Fibroblast of the aortic adventitia (primary cell): ENCODE results near the gene RHOC. TPM values are rescaled to one million over a fixed set of nuclear protein-coding genes. Genes with fewer than 3 reads are reported as not detected.

Experiments used
- DNase-seq: peaks from one replicate; pipeline ENCODE4 v3.0.0-alpha.2; 2010; ENCODE audit warnings: low read depth
- H3K4me3 ChIP-seq: 2 replicates; pipeline ENCODE4 v1.5.1; 2011; ENCODE audit warnings: low read depth, mild to moderate bottlenecking, control low read depth, low read length, moderate library complexity
- CTCF ChIP-seq: IDR thresholded peaks from 2 replicates; pipeline ENCODE4 v1.5.1; 2011; ENCODE audit warnings: mild to moderate bottlenecking, low read length, control low read depth, inconsistent platforms; ENCODE audit not compliant: insufficient read depth
- total RNA-seq: library from RNA; depleted of rRNA; stranded (reverse); fragments of >200 nt; gene quantifications from 2 replicates; pipeline ENCODE4 v1.2.3, GENCODE V29; 2012; ENCODE audit warnings: low replicate concordance

Gene RHOC
- total RNA-seq, 1 donor = 471 TPM

- peak; percentile 88 for TF ChIP-seq CTCF
- H3K4me3 ChIP-seq = peak overlapping the region; percentile 72
- DNase-seq = peak; percentile 95
Observed at GRCh38 chr1:112716133-112716720, 9.3 kb upstream of the RHOC start.

GRCh38 chr1:112715264-112716053 lies 8.5 kb upstream of the RHOC start, which contains the start of gene PPM1J:
TSS of gene PPM1J (minus strand) at chr1:112715332. CDS start at chr1:112715301, 31 bp downstream.
- peak; percentile 88 for DNase-seq
- peak within 1 kb of the TSS; percentile 72 for H3K4me3 ChIP-seq
- TF ChIP-seq CTCF = no peak

GRCh38 chr1:112714313-112715263 lies 7.7 kb upstream of the RHOC start:
- no peak for TF ChIP-seq CTCF
- H3K4me3 ChIP-seq = peak overlapping the region; percentile 64
- no peak for DNase-seq

GRCh38 chr1:112713466-112714312 lies 6.8 kb upstream of the RHOC start:
- TF ChIP-seq CTCF = no peak
- DNase-seq = no peak
- no peak overlapping the region for H3K4me3 ChIP-seq

GRCh38 chr1:112712701-112713128 lies 5.8 kb upstream of the RHOC start:
- DNase-seq = no peak
- TF ChIP-seq CTCF = no peak
- no peak overlapping the region for H3K4me3 ChIP-seq

- no peak for DNase-seq
- H3K4me3 ChIP-seq = no peak overlapping the region
- TF ChIP-seq CTCF = no peak
Observed at GRCh38 chr1:112712191-112712590, 5.3 kb upstream of the RHOC start.
